A673 (cell line): ENCODE results near the gene GLRA1. TPM values are rescaled to one million over a fixed set of nuclear protein-coding genes. Genes with fewer than 3 reads are reported as not detected.

ENCODE experiments used
- BruUV-seq: library from RNA; stranded (reverse); fragments of 400-500 nt; replicated peaks from 2 replicates; lab custom pipeline; 2021; lab: Mats Ljungman, UMichigan
- CTCF ChIA-PET: fragments of 300-600 bp; sonication (Branson Sonifier 250); formaldehyde crosslinking; loops from one replicate; lab custom pipeline; 2022; ENCODE audit warnings: antibody characterized with exemption; lab: Charles Lee
- POLR2A ChIA-PET: fragments of 300-600 bp; sonication (Branson Sonifier 250); formaldehyde crosslinking; loops from one replicate; lab custom pipeline; 2022; ENCODE audit warnings: antibody characterized with exemption; ENCODE audit not compliant: low non-redundant PET; lab: Charles Lee
- DNase-seq: peaks from one replicate; pipeline ENCODE4 v3.0.0-alpha.2; 2015; ENCODE audit warnings: low spot score
- H3K27ac ChIP-seq: fragments of 200-600 bp; sonication (generic); 2 replicates; pipeline ENCODE4 v1.5.1; 2016; ENCODE audit warnings: mixed run types, low read depth, mild to moderate bottlenecking, mixed read lengths, antibody characterized with exemption, low read length; ENCODE audit not compliant: poor library complexity, severe bottlenecking
- H3K27me3 ChIP-seq: fragments of 200-600 bp; sonication (generic); replicated peaks from 2 replicates; pipeline ENCODE4 v1.6.1; 2017; ENCODE audit warnings: mixed run types, low read depth, mild to moderate bottlenecking, mixed read lengths, antibody characterized with exemption, low read length; ENCODE audit not compliant: insufficient read depth, poor library complexity
- H3K36me3 ChIP-seq: fragments of 200-600 bp; sonication (generic); 2 replicates; pipeline ENCODE4 v1.6.1; 2016; ENCODE audit warnings: mixed run types, mild to moderate bottlenecking, mixed read lengths, antibody characterized with exemption, low read length; ENCODE audit not compliant: insufficient read depth, poor library complexity, severe bottlenecking
- H3K4me1 ChIP-seq: fragments of 200-600 bp; sonication (generic); 2 replicates; pipeline ENCODE4 v1.6.1; 2017; ENCODE audit warnings: mixed run types, mild to moderate bottlenecking, mixed read lengths, antibody characterized with exemption, low read length; ENCODE audit not compliant: insufficient read depth, poor library complexity, severe bottlenecking
- H3K4me3 ChIP-seq: fragments of 200-600 bp; sonication (generic); 2 replicates; pipeline ENCODE4 v1.5.1; 2016; ENCODE audit warnings: low read depth, mixed run types, mild to moderate bottlenecking, mixed read lengths, low read length; ENCODE audit not compliant: poor library complexity, severe bottlenecking
- H3K9me3 ChIP-seq: fragments of 200-600 bp; sonication (generic); 2 replicates; pipeline ENCODE4 v1.6.1; 2016; ENCODE audit warnings: mixed run types, low read depth, mild to moderate bottlenecking, mixed read lengths, antibody characterized with exemption, low read length; ENCODE audit not compliant: poor library complexity, severe bottlenecking
- EZH2 ChIP-seq: fragments of 200-600 bp; sonication (generic); IDR thresholded peaks from 2 replicates; pipeline ENCODE4 v1.6.1; 2017; ENCODE audit warnings: borderline replicate concordance, low read depth, mild to moderate bottlenecking, mixed read lengths, antibody characterized with exemption, low read length; ENCODE audit not compliant: poor library complexity, severe bottlenecking
- intact Hi-C: fragments of 100-400 bp; cut with micrococcal nuclease; formaldehyde crosslinking; loops from one replicate; pipeline ENCODE4 v1.10.0; 2022; ENCODE audit not compliant: unreplicated experiment
- total RNA-seq: library from RNA; stranded (reverse); gene quantifications from 2 replicates; pipeline ENCODE4 v1.2.3, GENCODE V29; 2021
- TF ChIP-seq, protein P1 (sequence below): fragments of 300-800, 200-600 bp; sonication (generic); conservative IDR thresholded peaks from 2 replicates; pipeline ENCODE4 v1.5.1; 2017; ENCODE audit warnings: low read depth, mild to moderate bottlenecking, antibody characterized with exemption, low read length, moderate library complexity, mixed read lengths

Gene GLRA1
- total RNA-seq, 1 experiment from 2014 or later = not detected

DNA sequence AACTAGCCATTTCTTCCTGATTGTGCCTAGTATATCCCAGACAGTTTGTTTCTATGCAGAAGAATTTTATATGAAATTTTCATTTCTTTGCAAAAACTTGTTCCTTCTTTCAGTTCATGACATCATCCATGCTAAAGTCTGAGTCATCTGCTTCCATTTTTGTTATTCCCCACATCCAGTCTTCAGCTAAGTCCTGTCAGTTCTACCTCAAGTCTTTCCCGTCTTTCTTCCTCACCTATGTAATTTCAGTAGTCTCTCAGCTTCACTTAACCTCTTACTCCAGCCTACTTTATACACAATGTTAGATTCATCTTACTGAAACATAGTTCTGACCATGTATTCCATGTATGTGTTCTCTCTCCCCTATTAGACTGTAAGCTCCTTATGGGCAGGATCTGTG, 113.8 kb downstream of the GLRA1 start:
- H3K9me3 ChIP-seq = no peaks in the 10 kb centered on the region
- no peak overlapping the region for H3K27ac ChIP-seq
- ChIA-PET POLR2A (no interaction called here), CTCF (no interaction called here)
- BruUV-seq = no TSS peak
- no peaks in the 10 kb centered on the region for H3K4me1 ChIP-seq
- intact Hi-C loops = no loop called here
- no peak for DNase-seq
- no peak overlapping the region for H3K4me3 ChIP-seq
- H3K36me3 ChIP-seq = peaks cover 72% of the 10 kb centered on the region
- TF ChIP-seq, protein P1, sequence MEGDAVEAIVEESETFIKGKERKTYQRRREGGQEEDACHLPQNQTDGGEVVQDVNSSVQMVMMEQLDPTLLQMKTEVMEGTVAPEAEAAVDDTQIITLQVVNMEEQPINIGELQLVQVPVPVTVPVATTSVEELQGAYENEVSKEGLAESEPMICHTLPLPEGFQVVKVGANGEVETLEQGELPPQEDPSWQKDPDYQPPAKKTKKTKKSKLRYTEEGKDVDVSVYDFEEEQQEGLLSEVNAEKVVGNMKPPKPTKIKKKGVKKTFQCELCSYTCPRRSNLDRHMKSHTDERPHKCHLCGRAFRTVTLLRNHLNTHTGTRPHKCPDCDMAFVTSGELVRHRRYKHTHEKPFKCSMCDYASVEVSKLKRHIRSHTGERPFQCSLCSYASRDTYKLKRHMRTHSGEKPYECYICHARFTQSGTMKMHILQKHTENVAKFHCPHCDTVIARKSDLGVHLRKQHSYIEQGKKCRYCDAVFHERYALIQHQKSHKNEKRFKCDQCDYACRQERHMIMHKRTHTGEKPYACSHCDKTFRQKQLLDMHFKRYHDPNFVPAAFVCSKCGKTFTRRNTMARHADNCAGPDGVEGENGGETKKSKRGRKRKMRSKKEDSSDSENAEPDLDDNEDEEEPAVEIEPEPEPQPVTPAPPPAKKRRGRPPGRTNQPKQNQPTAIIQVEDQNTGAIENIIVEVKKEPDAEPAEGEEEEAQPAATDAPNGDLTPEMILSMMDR = no peak
- TF ChIP-seq EZH2 = no peak
- H3K27me3 ChIP-seq = no peaks in the 10 kb centered on the region

DNA sequence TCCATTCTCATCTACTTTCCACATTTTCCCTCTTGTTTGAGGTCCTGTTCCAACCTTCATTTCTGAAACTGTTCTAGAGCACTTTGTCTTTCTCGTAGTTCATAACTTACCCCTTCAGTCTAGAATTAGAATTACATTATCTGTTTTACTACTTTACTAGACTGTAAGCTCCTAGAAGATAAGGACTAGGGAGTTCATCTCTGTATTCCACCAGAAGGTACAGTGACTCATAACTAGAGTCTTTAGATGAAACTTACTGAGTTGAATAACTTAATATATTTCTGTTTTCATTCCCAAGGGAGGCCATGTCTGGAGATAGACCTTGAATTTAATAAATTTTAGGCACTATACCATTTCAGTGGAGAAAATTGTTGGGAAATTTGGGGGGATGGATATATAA, 114.2 kb downstream of the GLRA1 start:
- no TSS peak for BruUV-seq
- no peaks in the 10 kb centered on the region for H3K27me3 ChIP-seq
- H3K36me3 ChIP-seq = peaks cover 77% of the 10 kb centered on the region
- H3K4me3 ChIP-seq = no peak overlapping the region
- no peak for TF ChIP-seq EZH2
- TF ChIP-seq, protein P1 = no peak
- ChIA-PET CTCF (no interaction called here), POLR2A (no interaction called here)
- peaks cover 4% of the 10 kb centered on the region for H3K4me1 ChIP-seq
- no peaks in the 10 kb centered on the region for H3K9me3 ChIP-seq
- H3K27ac ChIP-seq = no peak overlapping the region
- DNase-seq = no peak
- intact Hi-C loops = no loop called here

DNA sequence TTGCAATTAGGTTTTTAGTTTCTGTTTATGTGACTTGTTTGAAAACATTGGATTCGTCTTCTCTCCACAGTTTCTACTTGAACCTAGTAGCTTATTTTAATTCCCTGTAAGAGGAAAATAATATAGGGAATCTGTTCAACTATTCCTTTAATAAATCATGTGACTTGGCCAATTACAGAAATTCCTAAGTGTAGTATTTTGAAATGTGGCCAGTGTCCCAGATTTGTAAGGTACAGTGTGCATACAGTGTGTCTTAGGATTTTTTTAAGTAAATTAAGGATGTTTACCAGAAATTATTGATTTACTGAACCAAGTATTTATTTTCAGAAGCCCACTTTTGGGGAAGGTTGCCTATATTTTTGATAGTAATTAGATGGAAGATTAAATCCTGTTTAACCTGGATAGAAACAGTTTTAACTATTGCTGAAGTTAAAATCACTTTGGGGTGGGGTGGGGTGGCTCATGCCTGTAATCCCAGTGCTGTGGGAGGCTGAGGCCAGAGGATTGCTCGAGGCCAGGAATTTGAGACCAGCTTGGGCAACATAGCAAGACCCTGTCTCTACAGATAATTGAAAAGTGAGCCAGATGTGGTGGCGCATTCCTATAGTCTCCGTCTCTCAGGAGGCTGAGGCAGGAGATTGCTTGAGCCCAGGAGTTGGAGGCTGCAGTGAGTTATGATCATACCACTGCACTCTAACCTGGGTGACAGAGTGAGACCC, 116.0 kb downstream of the GLRA1 start:
- POLR2A ChIA-PET = no interaction called here
- intact Hi-C loops = no loop called here
- no TSS peak for BruUV-seq

More for the DNA sequence above, 116.0 kb downstream of the GLRA1 start:
- Histone ChIP-seq H3K9me3 (no peaks in the 10 kb centered on the region), H3K27me3 (no peaks in the 10 kb centered on the region), H3K4me1 (peaks cover 7% of the 10 kb centered on the region), H3K4me3 (no peak overlapping the region), H3K27ac (no peak overlapping the region), H3K36me3 (peaks cover 90% of the 10 kb centered on the region)
- CTCF ChIA-PET = no interaction called here
- no peak for DNase-seq
- TF ChIP-seq, protein P1 = no peak
- TF ChIP-seq EZH2 = no peak
